SK-N-DZ (cell line): ENCODE data around the gene SH3YL1.
"Not testable (repeated sequence)": the region's sequence is repeated elsewhere in the genome, so short reads cannot be mapped to it uniquely, and the experiment has no call there.

Experiments
- DNase-seq: peaks from one replicate; pipeline ENCODE4 v3.0.0-alpha.2; 2015; ENCODE audit warnings: low spot score

SH3YL1 gene

DNA sequence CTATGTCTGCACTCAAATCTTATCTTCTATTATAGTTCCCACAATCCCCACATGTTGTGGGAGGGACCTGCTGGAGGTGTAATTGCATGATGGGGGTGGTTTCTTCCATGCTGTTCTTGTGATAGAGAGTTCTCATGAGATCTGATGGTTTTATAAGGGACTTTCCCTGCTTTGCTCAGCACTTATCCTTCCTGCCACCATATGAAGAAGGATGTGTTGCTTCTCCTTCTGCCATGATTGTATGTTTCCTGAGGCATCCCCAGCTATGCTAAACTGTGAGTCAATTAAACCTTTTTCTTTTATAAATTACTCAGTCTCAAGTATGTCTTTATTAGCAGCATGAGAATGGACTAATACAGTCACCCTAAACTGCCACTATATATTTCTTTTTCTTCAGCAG, 79.1 kb downstream of the SH3YL1 start:
- no peak for DNase-seq

DNA sequence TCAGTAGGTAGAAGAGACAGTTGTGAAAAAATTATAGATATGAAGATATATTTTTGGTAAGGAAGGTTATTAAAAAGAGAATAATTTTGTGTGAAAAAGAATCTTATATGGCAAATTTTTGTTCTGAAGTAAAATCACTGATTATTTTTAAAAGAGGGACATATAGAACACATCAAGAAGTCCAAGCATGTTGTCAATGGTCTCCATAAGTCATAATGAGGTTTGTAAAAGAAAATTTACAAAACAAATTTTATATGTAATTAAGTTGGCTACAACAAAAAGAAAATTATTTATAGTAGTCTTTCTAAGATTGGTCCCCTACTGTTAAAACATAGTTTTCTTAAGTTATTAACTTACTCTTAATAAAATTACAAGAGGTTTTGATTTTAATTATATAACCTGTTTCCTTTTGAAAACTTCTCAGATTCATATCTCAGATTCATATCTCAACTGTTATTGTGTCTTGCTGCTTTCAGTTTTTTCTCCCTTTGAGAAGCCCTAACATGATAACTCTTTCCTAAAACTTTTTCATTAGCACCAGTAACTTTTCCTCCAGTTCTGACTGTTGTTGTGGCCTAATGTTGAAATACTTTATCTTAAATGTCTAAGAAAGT, 81.2 kb downstream of the SH3YL1 start:
- no peak for DNase-seq

DNA sequence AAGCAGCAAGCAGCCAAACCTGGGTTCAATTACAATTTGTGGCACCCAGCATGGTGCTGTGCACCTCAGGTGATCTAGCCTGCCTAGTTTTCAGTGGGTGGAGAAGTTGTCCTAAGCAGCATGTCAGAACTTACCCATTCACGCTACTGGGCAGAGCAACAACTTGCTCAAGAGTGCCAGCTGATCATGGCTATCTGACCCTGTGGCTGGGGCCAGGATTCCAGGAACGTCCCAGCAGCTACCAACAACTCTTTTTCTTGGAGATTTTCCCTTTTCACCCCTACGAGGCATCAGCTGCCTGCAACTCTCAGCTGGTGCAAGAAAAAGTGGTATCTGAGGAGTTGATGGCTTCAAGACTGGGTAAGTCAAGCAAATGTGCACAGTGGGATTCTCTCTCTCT, 83.5 kb downstream of the SH3YL1 start:
- no peak for DNase-seq

DNA sequence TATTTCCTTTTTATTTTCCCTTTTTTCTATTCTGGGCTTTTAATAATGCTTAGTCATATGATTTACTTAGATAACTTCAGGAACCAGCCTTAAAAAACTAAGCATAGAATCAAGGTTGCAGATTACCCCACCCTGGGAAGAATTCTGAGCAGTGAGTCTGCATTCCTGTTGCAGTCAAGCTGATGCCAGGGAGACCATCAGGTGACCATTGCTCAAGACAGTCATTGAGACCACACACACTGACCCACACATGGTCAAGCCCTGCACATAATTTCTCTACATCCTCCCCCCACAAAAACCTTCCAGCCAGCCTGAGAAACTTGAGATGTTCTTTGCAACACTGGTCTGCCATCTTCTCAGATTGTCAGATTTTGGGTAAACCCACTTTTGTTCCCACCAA, 83.9 kb downstream of the SH3YL1 start:
- no peak for DNase-seq

DNA sequence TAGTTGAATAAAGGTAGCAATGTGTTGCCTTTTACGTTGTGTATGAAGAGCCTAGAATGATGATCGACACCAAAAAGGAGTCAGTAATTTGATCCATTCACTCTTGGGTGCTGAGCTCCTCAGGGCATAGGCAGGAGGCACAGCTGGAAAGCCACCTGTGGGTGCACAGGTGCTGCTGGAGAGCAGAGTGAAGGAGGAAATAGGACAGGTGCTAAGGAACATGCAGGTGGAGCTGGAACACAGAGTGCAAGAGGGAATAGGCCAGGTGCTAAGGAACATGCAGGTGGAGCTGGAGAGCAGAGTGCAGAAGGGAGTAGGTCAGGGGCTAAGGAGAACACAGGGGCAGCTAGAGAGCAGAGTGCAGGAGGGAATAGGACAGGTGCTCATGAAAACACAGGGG, 86.1 kb downstream of the SH3YL1 start:
- DNase-seq = no peak

DNA sequence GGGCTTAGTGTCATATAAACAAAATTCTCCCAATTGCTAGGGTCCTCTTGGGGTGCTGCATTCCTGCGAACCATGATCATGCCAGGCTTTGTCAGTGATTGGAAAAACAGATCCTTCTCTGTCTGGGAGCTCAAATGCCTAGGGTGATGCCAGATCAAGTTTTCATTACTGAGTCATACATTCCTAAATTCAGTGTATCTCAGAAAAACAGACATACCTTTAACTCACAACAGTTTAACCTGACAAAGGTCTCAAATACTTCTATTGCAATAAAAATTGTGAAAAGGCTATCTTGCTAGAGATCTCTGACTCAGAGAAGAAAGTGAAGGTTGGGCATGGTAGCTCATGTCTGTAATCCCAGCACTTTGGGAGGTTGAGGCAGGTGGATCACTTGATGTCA, 86.9 kb downstream of the SH3YL1 start:
- no peak for DNase-seq

DNA sequence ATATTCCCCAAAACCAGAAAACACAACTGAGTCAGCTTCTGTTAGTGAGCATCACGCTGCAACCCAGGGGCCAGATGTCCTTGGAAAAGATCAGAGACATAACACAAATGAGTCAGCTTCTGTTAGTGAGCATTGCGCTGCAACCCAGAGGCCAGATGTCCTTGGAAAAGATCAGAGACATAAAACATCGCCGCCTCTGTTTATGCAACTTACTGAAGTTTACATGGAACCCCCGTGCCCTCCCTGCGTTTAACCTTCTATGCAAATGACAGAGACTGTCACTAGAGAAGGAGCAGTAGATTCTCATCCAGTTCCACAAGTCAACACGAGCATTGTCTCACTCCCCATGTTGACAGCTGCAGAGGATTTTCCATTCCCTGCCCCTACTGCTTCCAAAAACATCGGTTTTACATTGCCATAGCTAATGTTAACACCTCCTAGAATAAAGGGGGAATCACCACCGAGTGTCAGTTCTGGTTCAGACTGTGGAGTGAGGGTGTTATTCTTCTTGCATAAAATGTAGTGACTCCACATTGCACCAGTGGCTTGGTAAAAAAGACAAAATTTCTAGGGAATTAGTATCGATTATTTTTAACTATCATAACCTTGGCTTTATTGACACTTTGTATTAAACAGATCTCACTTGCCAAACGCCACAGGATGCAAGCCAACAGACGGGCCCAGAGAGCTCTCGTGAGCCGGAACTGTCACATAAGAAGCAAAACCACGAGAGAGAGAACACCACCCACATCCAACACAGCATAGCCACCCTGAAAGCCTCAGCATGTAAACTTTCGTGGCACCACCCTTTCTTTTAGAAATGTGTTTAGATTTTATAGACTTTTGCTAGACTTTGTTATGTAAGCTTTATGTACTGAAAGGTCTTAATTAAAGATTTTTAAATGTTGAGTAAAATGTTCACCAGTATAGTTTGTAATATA, 87.7 kb downstream of the SH3YL1 start:
- no peak for DNase-seq

DNA sequence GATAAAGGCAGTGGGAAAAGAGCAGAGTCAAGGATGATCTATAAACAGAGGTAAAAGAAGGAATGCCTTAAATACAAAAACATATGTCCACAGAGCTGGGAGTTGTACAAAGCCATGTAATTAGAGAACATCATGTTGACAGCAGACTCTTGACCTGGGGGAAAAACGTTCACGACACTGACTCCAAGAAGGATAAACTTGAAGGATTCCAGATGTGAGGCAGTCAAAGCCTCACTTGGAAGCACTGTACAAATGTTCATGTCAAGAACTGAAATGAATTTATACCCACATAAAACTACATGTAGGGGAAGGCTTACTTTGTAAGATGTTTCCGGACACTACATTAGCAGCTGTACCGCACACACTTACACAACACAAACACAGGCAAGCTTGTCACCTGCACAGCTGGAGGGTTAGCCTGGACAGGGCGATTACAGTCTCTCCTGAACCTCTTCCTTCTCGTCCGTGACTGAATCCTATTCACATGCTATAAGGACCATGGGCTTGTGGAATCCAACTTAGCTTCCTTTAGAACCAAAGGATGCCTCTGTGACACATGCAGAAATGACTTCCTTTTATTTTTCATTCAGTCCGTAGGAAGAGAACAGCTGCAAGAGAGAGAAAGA, 88.6 kb downstream of the SH3YL1 start:
- DNase-seq = no peak

DNA sequence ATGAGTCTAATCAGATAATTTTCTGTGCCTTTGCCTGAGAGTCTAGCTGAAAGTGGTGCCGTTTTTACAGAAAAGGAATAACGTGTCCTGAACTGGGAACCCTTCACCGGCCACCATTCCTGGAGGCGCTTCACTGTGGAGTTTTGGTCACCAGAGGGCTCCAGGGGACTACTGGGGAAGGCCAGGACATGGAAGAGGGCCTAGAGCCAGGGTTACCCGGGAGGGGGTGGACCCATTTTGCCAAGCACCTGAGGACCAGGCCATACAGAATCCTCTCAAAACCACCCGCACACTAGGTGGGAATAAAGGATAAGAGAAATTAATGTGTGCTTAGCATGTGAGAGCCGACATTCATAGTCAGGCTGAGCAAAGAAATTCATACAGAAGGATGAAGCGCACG, 91.7 kb downstream of the SH3YL1 start:
- DNase-seq = not testable (repeated sequence)

DNA sequence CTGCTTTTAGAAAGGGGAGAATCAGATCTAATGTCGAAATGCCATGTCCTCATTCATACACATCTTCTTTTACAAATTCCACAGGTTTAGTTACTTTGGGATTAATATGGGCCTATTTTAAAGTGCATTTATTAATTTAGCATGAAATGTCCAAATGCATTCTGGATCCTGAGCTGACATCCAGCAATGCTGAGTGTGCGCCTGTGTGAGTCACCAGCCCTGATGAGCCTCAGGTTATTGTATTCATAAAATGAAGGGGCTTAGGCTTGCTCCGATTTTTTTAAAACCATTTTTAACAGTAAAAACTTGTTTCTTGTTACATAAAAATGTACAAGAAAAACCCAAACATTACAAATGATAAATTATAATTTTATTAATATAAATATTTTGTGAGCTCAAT, 94.1 kb downstream of the SH3YL1 start:
- DNase-seq = no peak
